ENCODE data around the gene GSTT2. TPM values are rescaled to one million over a fixed set of nuclear protein-coding genes. Genes with fewer than 3 reads are reported as not detected.
"Not testable (repeated sequence)": the region's sequence is repeated elsewhere in the genome, so short reads cannot be mapped to it uniquely, and the experiment has no call there.

Gene GSTT2
- under 1 TPM in 1 of 10 donors, not detected in 9; 0.40 TPM for total RNA-seq
- 1 to 10 TPM in 1 of 2 donors, under 1 TPM in 1; 0.44 to 2.5 TPM for polyA plus RNA-seq
- long read RNA-seq, donor 1, partial matches to known transcripts: 1 of 1 reads
- long read RNA-seq, donor 1, other reads (novel, unspliced or antisense): 0 of 1 reads
- long read RNA-seq, donor 2, partial matches to known transcripts: 1 of 1 reads
- long read RNA-seq, donor 2, other reads (novel, unspliced or antisense): 0 of 1 reads
- long read RNA-seq, donor 3, partial matches to known transcripts: 2 of 2 reads
- long read RNA-seq, donor 3, other reads (novel, unspliced or antisense): 0 of 2 reads

- H3K4me1 ChIP-seq, H3K9me3 ChIP-seq, H3K27ac ChIP-seq, H3K27me3 ChIP-seq, DNase-seq, H3K36me3 ChIP-seq: not testable (repeated sequence)
- intact Hi-C loops (cut with DNase I): loop anchor here in 3 of 10 donors (10.0 kb wide), 3 partner anchors 55 to 265 kb away; partner anchors contain the start of gene GGT5 (in 1 of the 3)
- no CpG with 5 or more reads among the region's 41 CpGs for WGBS, 2 donors
- peak; percentile 84 to 95 (median 91) for ATAC-seq
- peak within 1 kb of the TSS in 1 of 10 donors; percentile 38 for H3K4me3 ChIP-seq
Observed at GRCh38 chr22:23979557-23980240, at the start of gene GSTT2. Gene GSTT2, plus strand, starts transcription at chr22:23980134.

- intact Hi-C loops (cut with DNase I): loop anchor here in 5 of 10 donors (5.0 to 10.0 kb wide), 3 partner anchors 64 to 69 kb away; partner anchors contain the start of gene GSTT4 (in 3 of the 5)
- DNase-seq (no peak), ATAC-seq (peak in 3 of 8 donors; percentile 24 to 93 (median 61))
- Histone ChIP-seq H3K27me3 (no peaks in the 10 kb centered on the region), H3K36me3 (no peaks in the 10 kb centered on the region), H3K27ac (peak overlapping the region in 3 of 10 donors; percentile 15 to 58 (median 23)), H3K4me3 (no peak overlapping the region), H3K9me3 (no peaks in the 10 kb centered on the region), H3K4me1 (peaks cover 0 to 4% (median 0%) of the 10 kb centered on the region in 9 donors)
- no peak for TF ChIP-seq CTCF (IDR thresholded peaks at IDR 0.05)
- 59 to 63% methylated on average over 5 of the region's 5 CpGs for WGBS, 2 donors
Observed at GRCh38 chr22:23938328-23939016, 41.5 kb upstream of the GSTT2 start.

GRCh38 chr22:23939017-23939357 is 40.9 kb upstream of the GSTT2 start:
- DNase-seq (no peak), ATAC-seq (no peak)
- TF ChIP-seq CTCF (IDR thresholded peaks at IDR 0.05): no peak
- Histone ChIP-seq H3K4me1 (peaks cover 0 to 4% (median 0%) of the 10 kb centered on the region in 9 donors), H3K27ac (peak overlapping the region in 1 of 10 donors; percentile 58), H3K27me3 (no peaks in the 10 kb centered on the region), H3K4me3 (no peak overlapping the region), H3K9me3 (no peaks in the 10 kb centered on the region), H3K36me3 (no peaks in the 10 kb centered on the region)
- intact Hi-C loops (cut with DNase I): loop anchor here in 5 of 10 donors (5.0 to 10.0 kb wide), 3 partner anchors 63 to 68 kb away; partner anchors contain the start of gene GSTT4 (in 3 of the 5)
- WGBS, 2 donors: 84 to 97% methylated on average over 3 of the region's 3 CpGs

GRCh38 chr22:23940166-23940565 is 39.8 kb upstream of the GSTT2 start:
- H3K4me3 ChIP-seq, H3K27me3 ChIP-seq, H3K36me3 ChIP-seq, H3K27ac ChIP-seq, DNase-seq, H3K4me1 ChIP-seq, H3K9me3 ChIP-seq, ATAC-seq: not testable (repeated sequence)
- intact Hi-C loops (cut with DNase I): loop anchor here in 1 of 10 donors (10.0 kb wide), 1 partner anchor 55 kb away; no protein-coding TSS in a partner anchor
- WGBS, 2 donors: 78 to 100% methylated on average over 1 to 3 of the region's 14 CpGs

GRCh38 chr22:23947391-23947790 is 32.5 kb upstream of the GSTT2 start:
- H3K27ac ChIP-seq, H3K9me3 ChIP-seq, ATAC-seq, H3K36me3 ChIP-seq, DNase-seq, H3K4me3 ChIP-seq, H3K4me1 ChIP-seq, H3K27me3 ChIP-seq: not testable (repeated sequence)
- intact Hi-C loops (cut with DNase I): loop anchor here in 1 of 10 donors (10.0 kb wide), 1 partner anchor 47 kb away; no protein-coding TSS in a partner anchor
- 56 to 57% methylated on average over 3 of the region's 3 CpGs for WGBS, 2 donors

- not testable (repeated sequence) for H3K4me3 ChIP-seq, H3K36me3 ChIP-seq, H3K27me3 ChIP-seq, H3K9me3 ChIP-seq, DNase-seq, ATAC-seq, H3K4me1 ChIP-seq, H3K27ac ChIP-seq
- 83 to 84% methylated on average over 16 to 17 of the region's 18 CpGs for WGBS, 2 donors
- intact Hi-C loops (cut with DNase I): loop anchor here in 5 of 10 donors (10.0 kb wide), 3 partner anchors 45 to 225 kb away; no protein-coding TSS in a partner anchor
Observed at GRCh38 chr22:23949764-23950163, 30.2 kb upstream of the GSTT2 start.

GRCh38 chr22:23951383-23951782 is 28.6 kb upstream of the GSTT2 start:
- H3K36me3 ChIP-seq, H3K9me3 ChIP-seq, H3K4me1 ChIP-seq, H3K27me3 ChIP-seq, DNase-seq, H3K27ac ChIP-seq, H3K4me3 ChIP-seq: not testable (repeated sequence)
- WGBS, 2 donors: 81 to 98% methylated on average over 2 of the region's 2 CpGs
- intact Hi-C loops (cut with DNase I): loop anchor here in 4 of 10 donors (10.0 kb wide), 2 partner anchors 87 to 223 kb away; no protein-coding TSS in a partner anchor
- ATAC-seq: peak in 1 of 8 donors; percentile 32

GRCh38 chr22:23952794-23953405 is 27.0 kb upstream of the GSTT2 start:
- not testable (repeated sequence) for H3K9me3 ChIP-seq, H3K27ac ChIP-seq, H3K4me3 ChIP-seq, H3K4me1 ChIP-seq, H3K27me3 ChIP-seq, H3K36me3 ChIP-seq, DNase-seq
- WGBS, 2 donors: 75 to 82% methylated on average over 11 of the region's 11 CpGs
- intact Hi-C loops (cut with DNase I): loop anchor here in 4 of 10 donors (10.0 kb wide), 2 partner anchors 88 to 222 kb away; no protein-coding TSS in a partner anchor
- ATAC-seq: peak in 1 of 8 donors; percentile 14
